Thyroid gland (tissue), 4 donors: ENCODE data around the gene IFNG. TPM values are rescaled to one million over a fixed set of nuclear protein-coding genes. Genes with fewer than 3 reads are reported as not detected.

Source experiments
- DNase-seq, 2 donors: peaks; one replicate each; pipeline ENCODE4 v3.0.0-alpha.2; 2019
- H3K27ac ChIP-seq, 3 donors: fragments of 200-600 bp; sonication (generic); 1 replicate in 2 of 3; 2 replicates in 1 of 3; pipeline ENCODE4 v1.5.1; 2016 to 2019; ENCODE audit warnings: mild to moderate bottlenecking in 1 of 3, moderate library complexity in 1 of 3
- H3K27me3 ChIP-seq: fragments of 200-600 bp; sonication (generic); one replicate; pipeline ENCODE4 v1.5.1; 2019
- H3K36me3 ChIP-seq, 2 donors: fragments of 200-600 bp; sonication (generic); one replicate each; pipeline ENCODE4 v1.5.1; 2016 to 2019
- H3K4me1 ChIP-seq, 2 donors: fragments of 200-600 bp; sonication (generic); one replicate each; pipeline ENCODE4 v1.5.1; 2017 to 2019
- H3K4me3 ChIP-seq, 3 donors: fragments of 200-600 bp; sonication (generic); replicated peaks in 1 of 3; 1 replicate in 2 of 3; 2 replicates in 1 of 3; pipeline ENCODE4 v1.5.1; 2016; ENCODE audit warnings: mild to moderate bottlenecking in 1 of 3
- H3K9me3 ChIP-seq: fragments of 200-600 bp; sonication (generic); one replicate; pipeline ENCODE4 v1.5.1; 2017
- POLR2A ChIP-seq, 2 donors: fragments of 450-650 bp; IDR thresholded peaks; one replicate each; pipeline ENCODE4 v1.6.1; 2017; ENCODE audit warnings: antibody characterized with exemption in 2 of 2, mild to moderate bottlenecking in 2 of 2, moderate library complexity in 1 of 2
- WGBS, 2 donors: methylation state at CpG; one replicate each; pipeline ENCODE4 v1.1.5; 2017; 5-methylcytosine and 5-hydroxymethylcytosine counted together
- intact Hi-C: fragments of 100-400 bp; cut with DNase I; formaldehyde crosslinking; loops from one replicate; pipeline ENCODE4 v1.15.1; 2023
- total RNA-seq, 4 donors: library from RNA; depleted of rRNA; stranded (reverse); fragments of >200 nt; gene quantifications; one replicate each; pipeline ENCODE4 v1.2.3, GENCODE V29; 2016
- TF ChIP-seq, protein P1 (sequence below), 6 experiments: fragments of 200-600 bp in 3 of 6; fragments of 450-650 bp in 3 of 6; sonication (generic) in 3 of 6; IDR thresholded peaks; one replicate each; pipeline ENCODE4 v1.5.1; 2016 to 2019; ENCODE audit warnings: antibody characterized with exemption in 6 of 6, mild to moderate bottlenecking in 2 of 6, inconsistent platforms in 1 of 6, moderate library complexity in 1 of 6

The IFNG gene
- total RNA-seq, 4 donors from 2014 or later, result not detected

DNA sequence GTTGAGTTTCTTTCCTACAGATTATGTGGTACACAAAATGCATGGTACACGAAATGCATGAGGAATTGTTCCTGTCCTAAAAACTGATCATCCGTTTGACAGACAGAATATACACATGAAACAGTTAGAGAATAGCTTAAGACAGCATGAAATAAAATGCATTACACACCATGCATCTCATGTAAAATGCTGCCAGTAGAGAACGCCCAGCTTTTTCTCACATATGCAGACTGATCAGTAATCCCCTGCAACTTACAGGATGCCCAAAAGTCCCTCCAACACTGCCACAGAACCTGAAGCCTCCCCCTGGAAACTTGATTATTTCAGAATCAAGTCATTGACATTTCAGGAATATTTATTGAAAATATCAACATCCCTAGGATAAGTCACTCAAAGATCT is 24.0 kb downstream of the IFNG start:
- no peak for DNase-seq
- WGBS, 2 donors, result 88 to 92% methylated on average over 3 of the region's 3 CpGs
- Histone ChIP-seq H3K36me3 (no peaks in the 10 kb centered on the region), H3K27me3 (no peaks in the 10 kb centered on the region), H3K27ac (no peak overlapping the region), H3K4me1 (no peaks in the 10 kb centered on the region), H3K9me3 (no peaks in the 10 kb centered on the region), H3K4me3 (no peak overlapping the region)
- no peak for TF ChIP-seq POLR2A (IDR thresholded peaks at IDR 0.05)
- TF ChIP-seq, protein P1, sequence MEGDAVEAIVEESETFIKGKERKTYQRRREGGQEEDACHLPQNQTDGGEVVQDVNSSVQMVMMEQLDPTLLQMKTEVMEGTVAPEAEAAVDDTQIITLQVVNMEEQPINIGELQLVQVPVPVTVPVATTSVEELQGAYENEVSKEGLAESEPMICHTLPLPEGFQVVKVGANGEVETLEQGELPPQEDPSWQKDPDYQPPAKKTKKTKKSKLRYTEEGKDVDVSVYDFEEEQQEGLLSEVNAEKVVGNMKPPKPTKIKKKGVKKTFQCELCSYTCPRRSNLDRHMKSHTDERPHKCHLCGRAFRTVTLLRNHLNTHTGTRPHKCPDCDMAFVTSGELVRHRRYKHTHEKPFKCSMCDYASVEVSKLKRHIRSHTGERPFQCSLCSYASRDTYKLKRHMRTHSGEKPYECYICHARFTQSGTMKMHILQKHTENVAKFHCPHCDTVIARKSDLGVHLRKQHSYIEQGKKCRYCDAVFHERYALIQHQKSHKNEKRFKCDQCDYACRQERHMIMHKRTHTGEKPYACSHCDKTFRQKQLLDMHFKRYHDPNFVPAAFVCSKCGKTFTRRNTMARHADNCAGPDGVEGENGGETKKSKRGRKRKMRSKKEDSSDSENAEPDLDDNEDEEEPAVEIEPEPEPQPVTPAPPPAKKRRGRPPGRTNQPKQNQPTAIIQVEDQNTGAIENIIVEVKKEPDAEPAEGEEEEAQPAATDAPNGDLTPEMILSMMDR (IDR thresholded peaks at IDR 0.05), result no peak
- intact Hi-C loops, result no loop called here

DNA sequence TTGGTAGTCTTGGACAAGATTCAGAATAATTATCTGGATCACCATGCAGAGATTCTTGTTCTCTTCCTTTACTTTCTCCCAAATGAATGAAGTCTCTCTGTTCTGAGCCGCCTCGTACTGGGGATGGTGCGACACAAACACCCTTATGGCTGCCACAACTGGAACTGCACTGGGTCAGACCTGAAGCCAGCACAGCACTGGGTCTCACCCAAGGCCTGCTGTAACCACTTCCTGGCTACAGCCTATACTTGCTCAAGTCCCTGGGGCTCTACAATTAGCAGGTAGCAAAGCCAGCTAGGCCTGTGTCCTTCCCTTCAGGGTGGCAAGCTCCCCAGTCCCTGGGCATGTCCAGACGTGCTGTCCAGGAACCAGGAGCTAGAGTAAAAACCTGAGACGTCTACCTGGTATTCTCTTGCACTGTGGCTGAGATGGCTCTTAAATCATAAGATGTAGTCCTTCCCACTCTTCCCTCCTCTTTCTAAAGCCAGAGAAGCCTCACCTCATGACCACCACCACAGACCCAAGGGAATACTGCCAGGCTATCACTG is 27.6 kb downstream of the IFNG start:
- intact Hi-C loops, result no loop called here
- 67 to 98% methylated on average over 5 of the region's 5 CpGs for WGBS, 2 donors

DNA sequence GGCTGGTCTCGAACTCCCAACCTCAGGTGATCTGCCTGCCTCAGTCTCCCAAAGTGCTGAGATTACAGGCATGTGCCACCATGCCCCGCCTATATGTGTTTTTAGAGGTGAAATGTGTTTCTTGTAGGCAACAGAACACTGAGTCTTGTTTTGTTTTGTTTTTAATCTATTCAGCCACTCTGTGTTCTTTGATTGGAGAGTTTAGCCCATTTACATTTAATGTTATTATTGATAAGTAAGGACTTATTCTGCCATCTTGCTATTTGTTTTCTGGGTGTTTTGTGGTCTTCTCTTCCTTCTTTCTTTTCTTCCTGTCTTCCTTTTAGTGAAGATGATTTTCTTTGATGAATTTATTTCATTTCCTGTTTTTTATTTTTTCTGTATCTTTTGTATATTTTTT is 29.6 kb downstream of the IFNG start:
- Histone ChIP-seq H3K9me3 (no peaks in the 10 kb centered on the region), H3K27ac (no peak overlapping the region), H3K4me1 (no peaks in the 10 kb centered on the region), H3K27me3 (no peaks in the 10 kb centered on the region), H3K36me3 (no peaks in the 10 kb centered on the region), H3K4me3 (no peak overlapping the region)
- 91 to 98% methylated on average over 2 of the region's 2 CpGs for WGBS, 2 donors
- no peak for TF ChIP-seq POLR2A (IDR thresholded peaks at IDR 0.05)
- TF ChIP-seq, protein P1 (IDR thresholded peaks at IDR 0.05), result no peak
- DNase-seq, result no peak
- intact Hi-C loops, result no loop called here

More for the DNA sequence above, 27.6 kb downstream of the IFNG start:
- no peak overlapping the region for H3K4me3 ChIP-seq
- no peaks in the 10 kb centered on the region for H3K9me3 ChIP-seq
- H3K27me3 ChIP-seq, result no peaks in the 10 kb centered on the region
- H3K36me3 ChIP-seq, result no peaks in the 10 kb centered on the region
- DNase-seq, result no peak
- TF ChIP-seq POLR2A (IDR thresholded peaks at IDR 0.05), result no peak
- TF ChIP-seq, protein P1 (IDR thresholded peaks at IDR 0.05), result no peak
- H3K27ac ChIP-seq, result no peak overlapping the region
- no peaks in the 10 kb centered on the region for H3K4me1 ChIP-seq

DNA sequence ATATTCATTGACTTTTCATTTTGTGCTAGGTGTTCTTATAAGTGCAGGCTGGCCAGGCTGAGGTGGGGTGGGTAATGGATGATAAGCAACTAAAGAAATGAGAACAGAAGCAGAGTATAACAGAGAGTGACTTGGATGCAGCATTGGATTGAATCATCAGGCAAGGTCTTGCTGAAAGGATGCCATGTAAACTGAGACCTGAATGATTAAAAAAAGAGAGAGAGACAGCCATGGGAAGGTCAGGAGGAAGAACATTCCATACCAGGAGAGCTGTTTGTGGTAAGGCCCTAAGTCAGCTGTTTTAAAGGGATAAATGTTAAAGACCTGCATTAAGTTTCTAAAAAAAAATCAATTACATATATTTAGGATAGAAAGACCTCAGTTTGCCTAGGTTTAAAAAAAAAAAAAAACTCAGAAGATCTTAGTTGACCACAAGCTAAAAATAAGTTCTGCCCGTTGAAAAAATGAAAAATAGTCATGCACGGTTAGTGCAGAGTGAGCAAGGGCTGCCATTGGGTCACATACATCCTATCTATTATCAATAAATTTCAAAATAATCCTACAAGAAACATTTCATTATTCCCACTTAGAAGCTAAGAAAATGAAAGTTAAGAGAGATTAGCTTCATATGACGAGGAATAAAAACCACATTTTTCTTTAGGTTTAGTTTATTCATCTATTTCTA is 37.2 kb downstream of the IFNG start:
- 75 to 80% methylated on average over 3 of the region's 3 CpGs for WGBS, 2 donors
- Histone ChIP-seq H3K27ac (no peak overlapping the region), H3K4me3 (no peak overlapping the region), H3K9me3 (no peaks in the 10 kb centered on the region), H3K4me1 (no peaks in the 10 kb centered on the region), H3K36me3 (no peaks in the 10 kb centered on the region), H3K27me3 (no peaks in the 10 kb centered on the region)
- TF ChIP-seq POLR2A (IDR thresholded peaks at IDR 0.05), result no peak
- TF ChIP-seq, protein P1 (IDR thresholded peaks at IDR 0.05), result no peak
- intact Hi-C loops, result no loop called here
- no peak for DNase-seq

DNA sequence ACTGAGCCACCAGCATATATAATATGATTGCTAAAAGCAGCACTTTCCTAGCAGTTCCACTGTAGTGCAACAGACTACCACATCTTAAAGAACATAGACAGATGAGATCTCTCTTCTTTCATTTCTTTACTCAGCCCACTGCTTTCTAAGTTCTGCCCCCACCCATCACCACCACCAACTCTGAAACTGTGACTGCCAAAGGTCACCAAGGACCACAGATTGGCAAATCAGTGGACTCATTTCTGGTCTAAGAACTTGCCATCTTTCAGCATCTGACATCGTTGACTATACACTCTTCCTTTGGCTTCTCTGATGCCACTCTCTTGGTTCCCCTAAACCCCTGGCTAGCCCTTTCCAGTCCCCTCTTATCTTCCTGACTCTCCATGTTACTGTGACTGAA is 38.4 kb downstream of the IFNG start:
- Histone ChIP-seq H3K4me1 (no peaks in the 10 kb centered on the region), H3K27ac (no peak overlapping the region), H3K9me3 (no peaks in the 10 kb centered on the region), H3K27me3 (no peaks in the 10 kb centered on the region), H3K4me3 (no peak overlapping the region), H3K36me3 (no peaks in the 10 kb centered on the region)
- intact Hi-C loops, result no loop called here
- DNase-seq, result no peak
- TF ChIP-seq, protein P1 (IDR thresholded peaks at IDR 0.05), result no peak
- no peak for TF ChIP-seq POLR2A (IDR thresholded peaks at IDR 0.05)
- WGBS, 2 donors, result 88 to 93% methylated on average over 1 of the region's 1 CpG
